GM19099 (cell line): ENCODE measurements around the gene NFILZ.

Experiments
- POLR2A ChIP-seq: IDR thresholded peaks from 3 replicates; pipeline ENCODE4 v1.6.1; 2011; ENCODE audit warnings: low read depth; ENCODE audit not compliant: insufficient read length; ENCODE audit errors: extremely low read depth

The NFILZ gene

DNA sequence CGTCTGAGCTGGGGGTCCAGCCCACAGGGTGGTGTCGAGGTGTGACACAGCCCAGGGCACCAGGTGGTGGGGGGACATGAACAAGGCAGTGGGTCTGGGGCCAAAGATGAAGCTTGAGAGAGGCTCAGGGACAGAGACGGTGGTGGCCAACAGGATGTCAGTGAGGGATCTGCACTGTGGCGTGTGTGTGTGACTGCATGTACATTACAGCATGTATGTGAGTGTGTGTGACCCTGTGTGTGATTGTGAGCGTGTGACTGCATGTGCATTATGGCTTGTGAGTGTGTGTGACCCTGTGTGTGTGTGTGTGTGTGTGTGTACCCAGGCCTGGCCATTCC is 21.5 kb upstream of the NFILZ start:
- TF ChIP-seq POLR2A = no peak

DNA sequence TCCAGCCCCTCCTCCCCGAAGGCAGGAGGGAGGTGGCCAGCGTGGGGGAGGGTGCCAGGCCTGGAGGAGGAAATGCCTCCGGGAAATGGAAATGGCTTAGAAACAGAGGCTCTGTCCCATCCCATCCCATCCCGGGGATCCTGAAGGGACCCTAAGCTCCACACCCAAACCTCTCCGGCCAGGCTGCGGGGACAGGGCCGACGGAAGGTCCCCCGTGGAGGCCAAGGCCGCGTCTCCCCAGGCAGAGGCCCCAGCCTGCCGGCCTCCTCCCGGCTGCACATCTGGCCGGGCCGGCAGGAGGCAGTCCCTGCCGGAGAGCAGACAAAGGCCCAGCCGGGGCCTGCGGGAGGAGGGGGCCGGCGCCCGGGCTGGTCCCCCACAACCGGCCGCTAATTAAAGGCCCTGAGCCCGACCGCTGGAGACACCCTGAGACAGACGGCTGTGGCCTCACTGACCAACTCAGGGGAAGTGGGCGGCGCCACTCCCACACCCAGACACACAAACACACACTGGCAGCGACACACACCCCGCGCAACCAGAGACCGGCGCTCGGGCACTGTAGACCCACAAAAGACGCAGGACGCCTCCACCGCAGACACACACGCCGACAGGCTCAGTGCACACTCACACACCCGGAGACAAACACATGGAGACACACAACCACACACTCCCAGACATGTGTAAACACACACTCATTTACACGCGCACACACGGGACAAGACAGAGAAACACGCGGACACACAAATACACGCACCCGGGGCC is 21.0 kb upstream of the NFILZ start:
- no peak for TF ChIP-seq POLR2A

DNA sequence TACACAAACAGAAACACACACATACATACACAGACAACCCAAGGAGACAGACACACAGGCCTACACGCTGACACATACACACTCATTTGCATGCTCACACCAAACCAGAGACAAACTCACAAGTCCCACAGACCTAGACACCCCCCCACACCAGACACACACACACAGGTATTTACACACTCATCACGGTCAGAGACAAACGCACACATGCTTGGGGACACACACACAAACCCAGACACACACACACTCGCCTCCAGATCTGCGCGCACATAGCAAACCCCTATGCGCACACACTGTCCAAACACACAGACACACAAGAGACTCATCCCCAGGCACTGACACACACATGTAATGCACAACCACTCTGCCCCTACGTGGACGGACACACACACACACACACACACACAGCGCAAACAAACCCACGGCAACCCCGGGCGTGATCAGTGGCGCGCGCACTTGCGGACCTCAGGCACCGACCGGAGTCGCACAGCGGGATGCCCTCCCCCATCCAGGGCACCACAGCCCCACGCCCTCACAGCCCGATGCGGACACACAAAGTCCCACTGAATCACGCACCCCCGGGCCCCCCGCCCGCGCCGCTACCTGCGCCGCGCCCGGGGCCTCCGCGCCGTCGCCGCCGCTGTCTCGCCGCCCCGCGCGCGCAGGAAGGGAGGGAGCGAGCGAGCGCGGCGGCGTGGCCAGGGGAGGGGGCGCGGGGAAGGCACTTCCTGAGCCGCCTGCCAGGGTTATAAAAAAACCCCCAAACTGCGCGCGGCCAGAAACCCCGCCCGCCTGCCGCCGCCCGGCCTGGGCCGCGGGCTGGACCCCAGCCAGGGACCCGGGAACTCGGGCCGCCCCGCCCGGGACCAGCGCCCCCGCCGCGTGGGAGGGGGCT is 20.1 kb upstream of the NFILZ start, which contains the start of gene ADAMTS10:
TSS of gene ADAMTS10 (minus strand) at position 675 of the 895 bp plus-strand sequence. CDS start 5,005 bp downstream, outside the sequence.
- TF ChIP-seq POLR2A = no peak

DNA sequence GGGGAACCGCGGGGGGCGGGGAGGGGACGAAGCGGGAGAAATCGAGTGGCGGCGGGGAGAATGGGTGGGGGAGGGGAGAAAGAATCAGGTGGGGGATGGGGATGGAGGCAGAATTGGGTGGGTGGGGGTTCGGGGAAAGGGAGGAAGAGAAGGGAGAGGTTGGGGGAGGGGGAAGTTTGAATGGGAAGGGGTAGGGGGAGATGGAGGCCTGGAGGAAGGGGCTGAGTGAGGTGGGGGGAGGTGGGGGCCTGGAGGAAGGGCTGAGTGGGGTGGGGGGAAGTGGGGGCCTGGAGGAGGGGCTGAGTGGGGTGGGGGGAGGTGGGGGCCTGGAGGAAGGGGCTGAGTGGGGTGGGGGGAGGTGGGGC is 19.5 kb upstream of the NFILZ start:
- TF ChIP-seq POLR2A = no peak

DNA sequence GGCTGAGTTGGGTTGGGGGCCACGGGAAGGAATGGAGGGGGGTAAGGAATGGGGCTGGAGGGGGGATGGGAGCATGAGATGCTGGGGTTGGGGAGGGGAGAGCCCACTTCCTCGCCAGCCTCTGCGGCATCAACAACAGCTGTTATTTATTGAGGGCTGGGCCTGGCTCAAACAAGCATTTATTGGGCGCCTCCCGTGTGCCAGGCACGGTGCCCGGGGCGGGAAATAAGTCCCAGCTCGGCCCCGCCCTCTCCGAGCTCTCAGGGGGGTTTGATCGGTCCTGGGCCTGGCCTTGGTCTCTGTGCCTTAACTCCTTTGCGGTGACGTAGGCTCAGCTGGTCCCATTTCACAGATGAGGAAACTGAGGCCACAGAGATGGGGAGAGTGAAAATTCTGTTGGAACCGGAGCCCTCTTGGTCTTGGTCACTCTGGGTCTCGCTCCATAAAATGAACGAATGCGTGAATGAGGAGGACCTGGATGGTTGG is 19.0 kb upstream of the NFILZ start:
- TF ChIP-seq POLR2A = no peak

DNA sequence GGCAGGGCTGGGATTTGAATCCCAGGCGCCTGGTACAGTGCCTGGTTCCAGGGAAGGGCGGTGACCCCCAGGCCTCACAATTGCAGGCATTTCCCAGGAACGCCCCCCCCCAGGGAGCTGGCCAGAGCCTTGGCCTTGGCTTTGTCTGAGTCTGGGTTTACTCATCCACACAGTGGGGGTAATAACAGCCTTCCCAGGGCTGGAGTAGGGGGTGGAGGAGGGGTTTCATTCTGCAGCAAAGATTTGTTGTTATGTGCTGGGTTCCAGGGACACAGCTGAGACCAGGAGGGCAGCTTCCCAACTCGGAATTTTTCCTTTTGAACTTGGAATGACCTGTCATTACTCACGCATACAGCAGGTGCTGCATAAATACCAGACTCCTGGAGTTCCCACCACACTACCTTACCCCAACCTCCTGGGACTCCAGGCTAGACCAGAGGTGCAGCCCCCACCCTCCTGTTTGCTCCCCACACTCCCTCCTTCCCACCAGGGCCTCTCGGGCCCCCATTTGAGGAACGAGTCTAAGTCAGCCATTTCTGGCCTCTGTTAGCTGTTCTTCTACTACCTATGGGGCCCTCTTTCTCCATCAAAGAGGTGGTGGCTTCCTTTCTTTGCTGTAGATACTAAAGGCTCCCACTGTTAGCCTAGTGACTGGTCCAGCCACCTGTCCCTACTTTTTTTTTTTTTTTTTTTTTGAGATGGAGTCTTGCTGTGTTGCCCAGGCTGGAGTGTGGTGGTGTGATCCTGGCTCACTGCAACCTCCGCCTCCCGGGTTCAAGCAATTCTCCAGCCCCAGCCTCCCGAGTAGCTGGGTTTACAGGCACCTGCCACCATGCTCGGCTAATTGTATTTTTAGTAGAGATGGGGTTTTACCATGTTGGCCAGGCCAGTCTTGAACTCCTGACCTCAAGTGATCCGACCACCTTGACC is 18.3 kb upstream of the NFILZ start:
- no peak for TF ChIP-seq POLR2A

DNA sequence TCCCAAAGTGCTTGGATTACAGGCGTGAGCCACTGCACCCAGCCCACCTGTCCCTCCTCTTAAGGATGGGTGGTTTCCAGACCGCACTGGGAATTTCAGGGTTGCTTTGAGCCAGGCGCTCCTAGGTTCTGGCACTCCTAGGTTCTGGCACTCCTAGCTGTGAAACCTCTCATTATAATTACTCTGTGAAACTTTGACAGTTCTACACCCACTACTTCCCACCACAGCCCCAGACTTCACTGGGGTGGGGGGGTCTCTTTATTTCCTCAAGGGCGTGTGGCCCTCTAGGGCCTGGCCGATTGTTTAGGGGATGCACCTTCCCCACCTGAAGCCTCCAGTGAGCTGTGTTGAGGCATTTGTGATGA is 17.6 kb upstream of the NFILZ start:
- no peak for TF ChIP-seq POLR2A

DNA sequence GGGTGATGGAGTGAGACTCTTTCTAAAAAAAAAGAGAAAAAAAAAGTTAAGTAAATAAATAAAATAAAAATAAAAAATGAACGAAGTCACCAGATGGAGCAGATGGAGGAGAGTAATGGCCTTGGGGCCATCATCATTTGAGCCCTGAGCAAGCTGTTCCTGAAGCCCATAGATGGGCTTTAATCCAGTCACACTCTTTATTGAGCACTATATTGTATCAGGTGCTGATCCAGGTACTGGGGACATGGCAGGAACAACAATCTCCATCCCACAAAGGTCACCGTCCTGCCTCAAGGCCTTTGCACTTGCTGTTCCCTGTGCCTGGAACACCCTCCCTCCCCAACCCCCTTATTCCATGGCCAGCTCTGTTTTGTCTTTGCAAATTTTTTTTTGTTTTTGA is 16.0 kb upstream of the NFILZ start:
- no peak for TF ChIP-seq POLR2A

DNA sequence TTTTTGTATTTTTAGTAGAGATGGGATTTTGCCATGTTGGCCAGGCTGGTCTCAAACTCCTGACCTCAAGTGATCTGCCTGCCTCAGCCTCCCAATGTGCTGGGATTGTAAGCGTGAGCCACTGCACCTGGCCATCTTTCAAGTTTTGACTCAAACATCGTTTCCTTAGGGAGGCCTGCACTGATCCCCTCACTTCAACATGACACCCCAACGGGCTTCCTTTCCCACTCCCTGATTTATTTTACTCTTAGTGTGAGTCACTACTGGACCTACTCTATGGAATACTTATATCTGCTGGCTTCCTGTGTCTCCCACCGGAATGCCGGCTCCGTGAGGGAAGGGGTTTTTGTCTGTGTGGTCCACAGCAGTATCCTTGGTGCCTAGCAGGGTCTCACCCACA is 15.4 kb upstream of the NFILZ start:
- no peak for TF ChIP-seq POLR2A

DNA sequence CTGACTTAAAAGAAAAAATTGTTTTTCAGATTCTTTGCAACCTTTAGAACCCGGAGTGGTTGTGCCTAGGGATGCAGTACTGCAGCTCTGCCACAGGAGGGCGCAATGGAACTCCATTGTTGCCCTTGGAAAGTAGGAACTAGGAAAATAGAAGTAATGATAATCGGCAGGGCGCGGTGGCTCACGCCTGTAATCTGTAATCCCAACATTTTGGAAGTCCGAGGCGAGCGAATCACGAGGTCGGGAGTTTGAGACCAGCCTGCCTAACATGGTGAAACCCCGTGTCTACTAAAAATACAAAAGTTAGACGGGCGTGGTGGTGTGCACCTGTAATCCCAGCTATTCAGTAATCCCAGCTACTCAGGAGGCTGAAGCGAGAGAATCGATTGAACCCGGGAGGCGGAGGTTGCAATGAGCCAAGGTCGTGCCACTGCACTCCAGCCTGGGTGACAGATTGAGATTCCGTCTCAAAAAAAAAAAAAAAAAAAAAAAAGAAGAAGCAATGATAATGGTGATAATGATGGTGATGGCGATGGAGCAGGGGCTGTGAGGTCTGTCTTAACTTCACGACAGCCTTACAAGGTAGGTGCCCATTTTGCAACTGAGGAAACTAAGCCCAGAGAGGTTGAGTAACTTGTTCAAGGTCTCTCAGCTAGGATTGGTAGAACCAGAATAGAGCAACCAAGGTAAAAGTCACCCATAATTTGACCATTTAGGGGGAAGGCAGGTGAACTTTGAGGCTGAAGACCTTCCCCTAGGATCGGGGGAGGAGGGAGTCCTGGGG is 14.4 kb upstream of the NFILZ start:
- TF ChIP-seq POLR2A = no peak

DNA sequence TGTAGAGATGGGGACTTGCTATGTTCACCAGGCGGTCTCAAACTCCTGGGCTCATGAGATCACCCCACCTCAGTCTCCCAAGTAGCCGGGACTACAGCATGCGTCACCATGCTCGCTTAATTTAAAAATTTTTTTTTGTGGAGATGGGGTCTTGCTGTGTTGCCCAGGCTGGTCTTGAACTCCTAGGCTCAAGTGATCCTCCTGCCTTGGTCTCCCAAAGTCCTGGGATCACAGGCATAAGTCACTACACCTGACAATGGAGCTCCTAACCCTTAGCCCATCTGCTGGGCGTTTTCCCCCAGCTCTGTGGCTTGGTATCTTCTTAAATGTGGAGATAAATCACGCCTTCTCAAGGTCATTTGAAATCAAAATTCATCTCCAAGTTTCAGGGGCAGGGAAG is 13.6 kb upstream of the NFILZ start:
- TF ChIP-seq POLR2A = no peak

DNA sequence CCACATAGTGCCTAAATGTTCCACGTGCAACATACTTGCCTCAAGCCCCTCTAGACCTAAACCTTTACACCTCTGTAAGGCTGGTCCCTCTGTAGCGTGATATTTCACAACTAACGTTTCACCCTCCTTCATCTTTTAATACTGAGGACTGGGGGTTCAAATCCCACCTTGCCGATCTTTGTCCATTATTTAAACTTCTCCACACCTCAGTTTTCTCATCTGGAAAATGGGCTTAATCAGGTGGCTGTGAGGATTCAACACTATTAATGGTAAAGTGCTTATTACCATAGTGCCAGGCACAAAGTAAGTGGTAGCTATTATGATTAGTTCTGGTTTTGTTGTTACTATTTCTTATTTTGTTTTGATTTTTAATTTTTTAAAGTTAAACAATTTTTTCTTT is 12.4 kb upstream of the NFILZ start:
- TF ChIP-seq POLR2A = no peak

DNA sequence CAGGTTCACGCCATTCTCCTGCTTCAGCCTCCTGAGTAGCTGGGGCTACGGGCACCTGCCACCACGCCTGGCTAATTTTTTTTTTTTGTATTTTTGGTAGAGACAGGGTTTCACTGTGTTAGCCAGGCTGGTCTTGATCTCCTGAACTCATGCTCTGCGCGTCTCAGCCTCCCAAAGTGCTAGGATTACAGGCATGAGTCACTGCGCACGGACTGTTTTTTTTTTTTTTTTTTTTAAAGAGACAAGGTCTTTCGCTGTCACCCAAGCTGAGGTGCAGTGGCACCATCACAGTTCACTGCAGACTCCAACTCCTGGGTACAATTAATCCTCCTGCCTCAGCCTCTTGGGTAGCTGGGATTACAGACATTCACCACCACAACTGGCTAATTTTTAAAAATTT is 11.7 kb upstream of the NFILZ start:
- TF ChIP-seq POLR2A = no peak

DNA sequence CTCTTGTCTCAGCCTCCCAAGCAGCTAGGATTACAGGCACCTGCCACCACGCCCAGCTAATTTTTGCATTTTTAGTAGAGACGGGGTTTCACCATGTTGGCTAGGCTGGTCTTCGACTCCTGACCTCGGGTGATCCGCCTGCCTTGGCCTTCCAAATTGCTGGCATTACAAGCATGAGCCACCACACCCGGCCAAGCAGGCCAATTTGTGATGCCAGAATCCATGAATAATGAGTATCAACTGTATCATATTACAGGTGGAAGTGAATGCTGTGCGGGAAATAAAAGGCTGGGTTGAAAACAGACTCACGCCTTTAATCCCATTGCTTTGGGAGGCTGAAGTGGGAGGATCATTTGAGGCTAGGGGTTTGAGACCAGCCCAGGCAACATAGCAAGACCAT is 3.6 kb upstream of the NFILZ start:
- TF ChIP-seq POLR2A = no peak
